SK-N-SH treated with all-trans-retinoic acid at 6 μM for 48 hours (cell line): ENCODE measurements around the gene SEMA4C.

ENCODE experiments used
- ATAC-seq: fragments of 200-7000 bp; cut with Tn5 transposase; 3 replicates; pipeline ENCODE4 v1.9.1; 2020; ENCODE audit warnings: mild to moderate bottlenecking, moderate library complexity
- ARNTL ChIP-seq: fragments of 450-650 bp; formaldehyde crosslinking; IDR thresholded peaks from 2 replicates; pipeline ENCODE4 v1.5.0; 2020; ENCODE audit warnings: low read depth, mild to moderate bottlenecking, moderate library complexity, borderline replicate concordance
- BACH2 ChIP-seq: fragments of 250-450 bp; sonication (Bioruptor Pico); IDR thresholded peaks from 2 replicates; pipeline ENCODE4 v1.9.0; 2021; ENCODE audit warnings: mild to moderate bottlenecking, borderline replicate concordance
- CSDC2 ChIP-seq: fragments of 250-450 bp; sonication (Bioruptor Pico); IDR thresholded peaks from 2 replicates; pipeline ENCODE4 v1.5.0; 2020; ENCODE audit warnings: mild to moderate bottlenecking, moderate library complexity
- ESRRG ChIP-seq: fragments of 250-450 bp; sonication (Bioruptor Pico); IDR thresholded peaks from 2 replicates; pipeline ENCODE4 v1.6.1; 2021; ENCODE audit warnings: mild to moderate bottlenecking
- GLIS3 ChIP-seq: fragments of 250-450 bp; sonication (Bioruptor Pico); IDR thresholded peaks from 2 replicates; pipeline ENCODE4 v1.5.0; 2020; ENCODE audit warnings: mild to moderate bottlenecking, moderate library complexity
- OSR1 ChIP-seq: fragments of 250-450 bp; sonication (Bioruptor Pico); IDR thresholded peaks from 2 replicates; pipeline ENCODE4 v1.8.0; 2022; ENCODE audit warnings: moderate library complexity, mild to moderate bottlenecking, inconsistent platforms
- PPARA ChIP-seq: fragments of 250-450 bp; sonication (Bioruptor Pico); IDR thresholded peaks from 2 replicates; pipeline ENCODE4 v1.5.0; 2020; ENCODE audit warnings: mild to moderate bottlenecking, borderline replicate concordance
- RARB ChIP-seq: fragments of 250-450 bp; sonication (Bioruptor Pico); IDR thresholded peaks from 2 replicates; pipeline ENCODE4 v1.8.0; 2021; ENCODE audit warnings: mild to moderate bottlenecking, moderate library complexity
- SNAI2 ChIP-seq: fragments of 250-450 bp; sonication (Bioruptor Pico); IDR thresholded peaks from 2 replicates; pipeline ENCODE4 v1.5.0; 2020; ENCODE audit warnings: mild to moderate bottlenecking, moderate library complexity
- TCF4 ChIP-seq: fragments of 250-450 bp; sonication (Bioruptor Pico); IDR thresholded peaks from 2 replicates; pipeline ENCODE4 v1.8.0; 2021; ENCODE audit warnings: mild to moderate bottlenecking, moderate library complexity, borderline replicate concordance
- TOX ChIP-seq: fragments of 250-450 bp; sonication (Bioruptor Pico); IDR thresholded peaks from 2 replicates; pipeline ENCODE4 v1.8.0; 2021; ENCODE audit warnings: mild to moderate bottlenecking, moderate library complexity, borderline replicate concordance
- ZC3H10 ChIP-seq: fragments of 250-450 bp; sonication (Bioruptor Pico); IDR thresholded peaks from 2 replicates; pipeline ENCODE4 v1.5.1; 2021; ENCODE audit warnings: mild to moderate bottlenecking, moderate library complexity
- ZFP3 ChIP-seq: fragments of 250-450 bp; sonication (Bioruptor Pico); IDR thresholded peaks from 2 replicates; pipeline ENCODE4 v1.5.0; 2020; ENCODE audit warnings: mild to moderate bottlenecking, moderate library complexity
- ZNF565 ChIP-seq: fragments of 450-650 bp; formaldehyde crosslinking; conservative IDR thresholded peaks from 2 replicates; pipeline ENCODE4 v1.5.0; 2020; ENCODE audit warnings: low read depth, mild to moderate bottlenecking, moderate library complexity
- ZNF70 ChIP-seq: fragments of 450-650 bp; formaldehyde crosslinking; IDR thresholded peaks from 2 replicates; pipeline ENCODE4 v1.5.0; 2020; ENCODE audit warnings: mild to moderate bottlenecking, moderate library complexity
- ZNF8 ChIP-seq: fragments of 450-650 bp; formaldehyde crosslinking; IDR thresholded peaks from 2 replicates; pipeline ENCODE4 v1.5.0; 2020; ENCODE audit warnings: mild to moderate bottlenecking, moderate library complexity
- TF ChIP-seq, protein P1 (sequence below): fragments of 250-450 bp; sonication (Bioruptor Pico); IDR thresholded peaks from 2 replicates; pipeline ENCODE4 v1.5.1; 2020; ENCODE audit warnings: low read depth, mild to moderate bottlenecking, moderate library complexity
- TF ChIP-seq, protein P2 (sequence below): fragments of 250-450 bp; sonication (Bioruptor Pico); IDR thresholded peaks from 2 replicates; pipeline ENCODE4 v1.8.0; 2020; ENCODE audit warnings: mild to moderate bottlenecking, moderate library complexity, borderline replicate concordance
- TF ChIP-seq, protein P3 (sequence below): fragments of 250-450 bp; sonication (Bioruptor Pico); IDR thresholded peaks from 2 replicates; pipeline ENCODE4 v1.5.1; 2021; ENCODE audit warnings: mild to moderate bottlenecking, moderate library complexity
- TF ChIP-seq, protein P4 (sequence below): fragments of 250-450 bp; sonication (Bioruptor Pico); IDR thresholded peaks from 2 replicates; pipeline ENCODE4 v1.5.0; 2020; ENCODE audit warnings: mild to moderate bottlenecking, moderate library complexity

Gene SEMA4C

DNA sequence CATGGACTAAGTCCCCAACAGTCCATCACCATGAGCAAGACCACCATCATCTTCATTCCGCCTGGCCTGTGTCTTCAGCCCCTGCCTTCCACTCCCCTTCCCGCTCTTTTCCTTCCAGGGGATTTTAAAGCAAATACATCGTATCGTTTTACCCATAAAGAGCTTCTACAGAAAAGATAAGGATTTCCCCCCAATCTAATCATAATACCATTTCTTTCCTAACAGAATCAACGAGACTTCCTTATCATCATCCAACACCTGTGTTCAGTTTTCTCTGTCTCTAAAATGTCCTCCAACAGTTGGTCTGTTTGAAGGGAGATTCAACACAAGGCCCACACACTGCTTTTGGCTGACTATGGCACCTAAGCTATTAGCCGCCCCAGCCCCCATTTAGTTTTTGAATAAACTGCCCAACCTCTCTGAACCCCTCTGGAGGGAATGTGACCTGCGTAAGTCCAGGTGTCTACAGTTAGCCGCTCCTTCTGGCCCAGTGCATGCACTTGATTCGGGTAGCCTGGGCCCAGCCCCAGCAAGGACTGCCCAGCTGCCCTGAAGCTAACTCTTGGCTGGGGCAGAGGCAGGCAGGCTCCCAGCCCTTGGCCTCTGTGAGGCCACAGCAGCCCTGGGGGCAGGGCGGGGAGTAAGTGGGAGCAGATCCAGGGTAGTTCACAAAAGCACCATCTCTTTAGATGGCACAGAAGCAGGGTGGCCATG, 25.3 kb upstream of the SEMA4C start (continued):
- TF ChIP-seq, protein P1, sequence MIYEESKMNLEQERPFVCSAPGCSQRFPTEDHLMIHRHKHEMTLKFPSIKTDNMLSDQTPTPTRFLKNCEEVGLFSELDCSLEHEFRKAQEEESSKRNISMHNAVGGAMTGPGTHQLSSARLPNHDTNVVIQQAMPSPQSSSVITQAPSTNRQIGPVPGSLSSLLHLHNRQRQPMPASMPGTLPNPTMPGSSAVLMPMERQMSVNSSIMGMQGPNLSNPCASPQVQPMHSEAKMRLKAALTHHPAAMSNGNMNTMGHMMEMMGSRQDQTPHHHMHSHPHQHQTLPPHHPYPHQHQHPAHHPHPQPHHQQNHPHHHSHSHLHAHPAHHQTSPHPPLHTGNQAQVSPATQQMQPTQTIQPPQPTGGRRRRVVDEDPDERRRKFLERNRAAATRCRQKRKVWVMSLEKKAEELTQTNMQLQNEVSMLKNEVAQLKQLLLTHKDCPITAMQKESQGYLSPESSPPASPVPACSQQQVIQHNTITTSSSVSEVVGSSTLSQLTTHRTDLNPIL (CRISPR knock-in tag) = no peak
- TF ChIP-seq ZNF565 (CRISPR knock-in tag) (no peak), ZC3H10 (CRISPR knock-in tag) (no peak), GLIS3 (CRISPR knock-in tag) (no peak), RARB (CRISPR knock-in tag) (no peak)
- TF ChIP-seq, all 23 proteins: peak for 0

DNA sequence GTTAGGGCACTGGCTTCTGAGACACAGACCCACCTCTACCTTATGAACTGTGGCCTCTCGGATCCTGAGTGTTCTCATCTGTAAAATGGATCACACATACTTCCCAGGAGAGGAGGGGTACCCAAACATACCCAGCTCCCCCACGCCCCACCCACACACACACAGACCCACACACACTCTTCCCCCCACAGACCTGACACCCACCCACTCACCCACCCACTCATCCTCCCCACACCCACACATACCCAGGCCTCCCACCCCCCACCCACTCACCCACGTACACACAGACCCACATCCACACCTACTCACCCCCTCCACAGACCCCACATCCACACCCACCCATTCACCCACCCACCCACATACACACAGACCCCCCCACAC, 24.3 kb upstream of the SEMA4C start:
- ATAC-seq = no peak
- TF ChIP-seq OSR1 (CRISPR knock-in tag) = no peak
- no peak for TF ChIP-seq PPARA (CRISPR knock-in tag)
- TF ChIP-seq ZNF8 = no peak
- TF ChIP-seq ARNTL (CRISPR knock-in tag) = no peak
- TF ChIP-seq TOX = no peak
- TF ChIP-seq ZFP3 (CRISPR knock-in tag) = no peak
- TF ChIP-seq, protein P2, sequence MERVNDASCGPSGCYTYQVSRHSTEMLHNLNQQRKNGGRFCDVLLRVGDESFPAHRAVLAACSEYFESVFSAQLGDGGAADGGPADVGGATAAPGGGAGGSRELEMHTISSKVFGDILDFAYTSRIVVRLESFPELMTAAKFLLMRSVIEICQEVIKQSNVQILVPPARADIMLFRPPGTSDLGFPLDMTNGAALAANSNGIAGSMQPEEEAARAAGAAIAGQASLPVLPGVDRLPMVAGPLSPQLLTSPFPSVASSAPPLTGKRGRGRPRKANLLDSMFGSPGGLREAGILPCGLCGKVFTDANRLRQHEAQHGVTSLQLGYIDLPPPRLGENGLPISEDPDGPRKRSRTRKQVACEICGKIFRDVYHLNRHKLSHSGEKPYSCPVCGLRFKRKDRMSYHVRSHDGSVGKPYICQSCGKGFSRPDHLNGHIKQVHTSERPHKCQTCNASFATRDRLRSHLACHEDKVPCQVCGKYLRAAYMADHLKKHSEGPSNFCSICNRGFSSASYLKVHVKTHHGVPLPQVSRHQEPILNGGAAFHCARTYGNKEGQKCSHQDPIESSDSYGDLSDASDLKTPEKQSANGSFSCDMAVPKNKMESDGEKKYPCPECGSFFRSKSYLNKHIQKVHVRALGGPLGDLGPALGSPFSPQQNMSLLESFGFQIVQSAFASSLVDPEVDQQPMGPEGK (CRISPR knock-in tag) = no peak
- TF ChIP-seq CSDC2 (CRISPR knock-in tag) = no peak
- TF ChIP-seq ESRRG = no peak
- no peak for TF ChIP-seq BACH2
- TF ChIP-seq TCF4 (CRISPR knock-in tag) = no peak
- no peak for TF ChIP-seq RARB (CRISPR knock-in tag)
- TF ChIP-seq ZNF70 = no peak
- TF ChIP-seq, protein P3, sequence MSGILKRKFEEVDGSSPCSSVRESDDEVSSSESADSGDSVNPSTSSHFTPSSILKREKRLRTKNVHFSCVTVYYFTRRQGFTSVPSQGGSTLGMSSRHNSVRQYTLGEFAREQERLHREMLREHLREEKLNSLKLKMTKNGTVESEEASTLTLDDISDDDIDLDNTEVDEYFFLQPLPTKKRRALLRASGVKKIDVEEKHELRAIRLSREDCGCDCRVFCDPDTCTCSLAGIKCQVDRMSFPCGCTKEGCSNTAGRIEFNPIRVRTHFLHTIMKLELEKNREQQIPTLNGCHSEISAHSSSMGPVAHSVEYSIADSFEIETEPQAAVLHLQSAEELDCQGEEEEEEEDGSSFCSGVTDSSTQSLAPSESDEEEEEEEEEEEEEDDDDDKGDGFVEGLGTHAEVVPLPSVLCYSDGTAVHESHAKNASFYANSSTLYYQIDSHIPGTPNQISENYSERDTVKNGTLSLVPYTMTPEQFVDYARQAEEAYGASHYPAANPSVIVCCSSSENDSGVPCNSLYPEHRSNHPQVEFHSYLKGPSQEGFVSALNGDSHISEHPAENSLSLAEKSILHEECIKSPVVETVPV (CRISPR knock-in tag) = no peak
- TF ChIP-seq, protein P1 (CRISPR knock-in tag) = no peak
- no peak for TF ChIP-seq SNAI2 (CRISPR knock-in tag)

GRCh38 chr2:96893289-96894150, 23.6 kb upstream of the SEMA4C start:
- TF ChIP-seq PPARA (CRISPR knock-in tag) (no peak), SNAI2 (CRISPR knock-in tag) (no peak), OSR1 (CRISPR knock-in tag) (no peak), ZNF70 (no peak), ESRRG (no peak), TCF4 (CRISPR knock-in tag) (no peak)
- TF ChIP-seq, protein P3 (CRISPR knock-in tag) = no peak
- TF ChIP-seq, protein P2 (CRISPR knock-in tag) = no peak
- TF ChIP-seq, protein P4, sequence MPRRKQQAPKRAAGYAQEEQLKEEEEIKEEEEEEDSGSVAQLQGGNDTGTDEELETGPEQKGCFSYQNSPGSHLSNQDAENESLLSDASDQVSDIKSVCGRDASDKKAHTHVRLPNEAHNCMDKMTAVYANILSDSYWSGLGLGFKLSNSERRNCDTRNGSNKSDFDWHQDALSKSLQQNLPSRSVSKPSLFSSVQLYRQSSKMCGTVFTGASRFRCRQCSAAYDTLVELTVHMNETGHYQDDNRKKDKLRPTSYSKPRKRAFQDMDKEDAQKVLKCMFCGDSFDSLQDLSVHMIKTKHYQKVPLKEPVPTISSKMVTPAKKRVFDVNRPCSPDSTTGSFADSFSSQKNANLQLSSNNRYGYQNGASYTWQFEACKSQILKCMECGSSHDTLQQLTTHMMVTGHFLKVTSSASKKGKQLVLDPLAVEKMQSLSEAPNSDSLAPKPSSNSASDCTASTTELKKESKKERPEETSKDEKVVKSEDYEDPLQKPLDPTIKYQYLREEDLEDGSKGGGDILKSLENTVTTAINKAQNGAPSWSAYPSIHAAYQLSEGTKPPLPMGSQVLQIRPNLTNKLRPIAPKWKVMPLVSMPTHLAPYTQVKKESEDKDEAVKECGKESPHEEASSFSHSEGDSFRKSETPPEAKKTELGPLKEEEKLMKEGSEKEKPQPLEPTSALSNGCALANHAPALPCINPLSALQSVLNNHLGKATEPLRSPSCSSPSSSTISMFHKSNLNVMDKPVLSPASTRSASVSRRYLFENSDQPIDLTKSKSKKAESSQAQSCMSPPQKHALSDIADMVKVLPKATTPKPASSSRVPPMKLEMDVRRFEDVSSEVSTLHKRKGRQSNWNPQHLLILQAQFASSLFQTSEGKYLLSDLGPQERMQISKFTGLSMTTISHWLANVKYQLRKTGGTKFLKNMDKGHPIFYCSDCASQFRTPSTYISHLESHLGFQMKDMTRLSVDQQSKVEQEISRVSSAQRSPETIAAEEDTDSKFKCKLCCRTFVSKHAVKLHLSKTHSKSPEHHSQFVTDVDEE (CRISPR knock-in tag) = no peak
- TF ChIP-seq, all 23 proteins: peak for 0
- ATAC-seq = no peak; the same call in 2 of the 3 replicates
